B cell (primary cell): ENCODE measurements around the gene SP3. TPM values are rescaled to one million over a fixed set of nuclear protein-coding genes. Genes with fewer than 3 reads are reported as not detected.

Experiments used
- ATAC-seq: fragments of 200-7000 bp; cut with Tn5 transposase; one replicate; pipeline ENCODE4 v1.10.0; 2021; ENCODE audit warnings: low read depth, mild to moderate bottlenecking, moderate number of reproducible peaks, moderate library complexity
- CTCF ChIA-PET: fragments of 350-600 bp; sonication (Branson Sonifier 250); formaldehyde crosslinking; loops from one replicate; lab custom pipeline; 2021; ENCODE audit warnings: antibody characterized with exemption, inconsistent platforms; lab: Charles Lee
- POLR2A ChIA-PET: fragments of 350-600 bp; sonication (Branson Sonifier 250); formaldehyde crosslinking; loops from one replicate; lab custom pipeline; 2021; ENCODE audit warnings: antibody characterized with exemption; lab: Charles Lee
- DNase-seq: peaks from one replicate; pipeline ENCODE4 v3.0.0; 2013
- H2AFZ ChIP-seq: 2 replicates; pipeline ENCODE4 v1.6.1; 2012; ENCODE audit warnings: mild to moderate bottlenecking, low read depth, low read length; ENCODE audit not compliant: insufficient read depth, poor library complexity, severe bottlenecking
- H3K27ac ChIP-seq, 2 donors: 1 replicate in 1 of 2; 2 replicates in 1 of 2; pipeline ENCODE4 v1.5.1; 2012 to 2013; ENCODE audit warnings: low read length in 2 of 2, mild to moderate bottlenecking in 2 of 2, moderate library complexity in 1 of 2
- H3K27me3 ChIP-seq, 4 experiments: fragments of 200-600 bp in 1 of 4; sonication (generic) in 1 of 4; replicated peaks in 1 of 4; 1 replicate in 2 of 4; 2 replicates in 2 of 4; pipeline versions ENCODE4 v1.6.1 to v1.7.0; 2013 to 2016; ENCODE audit warnings: low read length in 3 of 4, mild to moderate bottlenecking in 2 of 4, mixed read lengths in 1 of 4, moderate library complexity in 1 of 4; ENCODE audit not compliant: insufficient read depth in 4 of 4, control insufficient read depth in 3 of 4; ENCODE audit errors: control extremely low read depth in 1 of 4
- H3K36me3 ChIP-seq, 2 experiments: replicated peaks in 1 of 2; 1 replicate in 1 of 2; 2 replicates in 1 of 2; pipeline versions ENCODE4 v1.6.1 to v1.7.1; 2013; ENCODE audit warnings: low read length in 1 of 2; ENCODE audit not compliant: insufficient read depth in 2 of 2, control insufficient read depth in 1 of 2; ENCODE audit errors: control extremely low read depth in 1 of 2, extremely low read depth in 1 of 2
- H3K4me1 ChIP-seq, 2 donors: fragments of 200-600 bp in 1 of 2; sonication (generic) in 1 of 2; 1 replicate in 1 of 2; 2 replicates in 1 of 2; pipeline versions ENCODE4 v1.5.1 to v1.6.1; 2013 to 2017; ENCODE audit warnings: low read length in 2 of 2; ENCODE audit not compliant: control insufficient read depth in 2 of 2, insufficient read depth in 2 of 2
- H3K4me2 ChIP-seq: replicated peaks from 2 replicates; pipeline ENCODE3; 2012; ENCODE audit warnings: mild to moderate bottlenecking, low read depth, low read length; ENCODE audit not compliant: poor library complexity, severe bottlenecking
- H3K4me3 ChIP-seq, 5 experiments: fragments of 200-600 bp in 1 of 5; sonication (generic) in 1 of 5; 1 replicate in 3 of 5; 2 replicates in 2 of 5; pipeline versions ENCODE4 v1.5.1 to v1.7.0; 2011 to 2016; ENCODE audit warnings: low read length in 4 of 5, mild to moderate bottlenecking in 4 of 5, low read depth in 2 of 5, control low read depth in 1 of 5, moderate library complexity in 1 of 5; ENCODE audit not compliant: insufficient read depth in 1 of 5; ENCODE audit errors: control extremely low read depth in 1 of 5, extremely low read depth in 1 of 5
- H3K79me2 ChIP-seq: fragments of 200-600 bp; sonication (generic); one replicate; pipeline ENCODE4 v1.6.0; 2016; ENCODE audit warnings: low read length; ENCODE audit not compliant: control insufficient read depth, insufficient read depth
- H3K9ac ChIP-seq: fragments of 200-600 bp; sonication (generic); 2 replicates; pipeline ENCODE4 v1.6.1; 2017; ENCODE audit warnings: mild to moderate bottlenecking, low read length, moderate library complexity
- H3K9me3 ChIP-seq, 3 donors: one replicate each; pipeline versions ENCODE4 v1.6.1 to v1.7.1; 2013; ENCODE audit warnings: low read length in 2 of 3; ENCODE audit not compliant: control insufficient read depth in 2 of 3, insufficient read depth in 1 of 3; ENCODE audit errors: control extremely low read depth in 1 of 3
- H4K20me1 ChIP-seq: 2 replicates; pipeline ENCODE4 v1.6.0; 2012; ENCODE audit warnings: mild to moderate bottlenecking, low read length; ENCODE audit not compliant: insufficient read depth, control insufficient read depth, poor library complexity, severe bottlenecking
- H3K27ac Mint-ChIP-seq: one replicate; pipeline ENCODE4 v1.8.0; 2021; ENCODE audit warnings: mixed read lengths
- H3K27me3 Mint-ChIP-seq: one replicate; pipeline ENCODE4 v1.8.0; 2021; ENCODE audit warnings: mixed read lengths
- H3K4me1 Mint-ChIP-seq: one replicate; pipeline ENCODE4 v1.8.0; 2021; ENCODE audit warnings: mixed read lengths
- H3K4me3 Mint-ChIP-seq: one replicate; pipeline ENCODE4 v1.8.0; 2021; ENCODE audit warnings: mixed read lengths
- H3K9me3 Mint-ChIP-seq: one replicate; pipeline ENCODE4 v1.8.0; 2022; ENCODE audit warnings: mixed read lengths; ENCODE audit not compliant: insufficient read depth
- EZH2 ChIP-seq: IDR thresholded peaks from 2 replicates; pipeline ENCODE4 v1.6.1; 2012; ENCODE audit warnings: borderline replicate concordance, low read depth, mild to moderate bottlenecking, moderate library complexity, low read length; ENCODE audit not compliant: insufficient read depth, poor library complexity, severe bottlenecking
- WGBS: methylation state at CpG from one replicate; pipeline ENCODE4 v1.1.5; 2013; ENCODE audit warnings: missing lambda C conversion rate; ENCODE audit not compliant: insufficient coverage; 5-methylcytosine and 5-hydroxymethylcytosine counted together
- intact Hi-C: fragments of 100-400 bp; cut with micrococcal nuclease; formaldehyde crosslinking; loops from one replicate; pipeline ENCODE4 v1.10.0; 2022
- polyA plus RNA-seq: library from polyadenylated mRNA; depleted of rRNA; stranded (reverse); fragments of >200 nt; gene quantifications from 2 replicates; pipeline ENCODE4 v1.2.3, GENCODE V29; 2012
- total RNA-seq, 2 donors: library from RNA; stranded (reverse); fragments of 120-200 nt in 1 of 2; gene quantifications; 1 replicate in 1 of 2; 2 replicates in 1 of 2; pipeline versions ENCODE4 v1.2.3 to v1.2.4, GENCODE V29; 2013 to 2022
- TF ChIP-seq, protein P1 (sequence below): fragments of 200-600 bp; IDR thresholded peaks from one replicate; pipeline ENCODE4 v1.8.0; 2022; ENCODE audit warnings: antibody characterized with exemption, mild to moderate bottlenecking

Gene SP3
- total and polyA plus RNA-seq, 2 donors (not counting 1 experiment from before 2014, with no cell fraction given), result 31.9 to 152 TPM

DNA sequence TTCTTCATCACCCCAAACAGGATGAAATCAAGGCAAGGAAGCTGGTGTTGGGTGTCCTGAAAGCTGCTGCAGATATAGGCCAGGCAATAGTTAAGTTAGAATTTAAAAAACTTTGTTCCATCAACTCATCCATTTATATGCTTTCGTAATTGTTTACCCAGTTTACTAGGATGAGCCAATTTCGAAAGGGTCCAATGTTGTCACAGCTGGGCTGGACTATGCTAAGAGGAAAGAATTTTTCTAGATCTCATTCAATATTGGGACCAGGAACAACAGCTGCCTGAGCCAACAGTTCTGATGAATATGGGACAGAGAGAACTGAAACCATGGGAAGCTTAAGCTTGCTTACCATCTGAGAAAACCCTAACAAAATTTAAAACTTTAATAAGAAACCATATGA, 21.6 kb upstream of the SP3 start:
- TF ChIP-seq, protein P1, sequence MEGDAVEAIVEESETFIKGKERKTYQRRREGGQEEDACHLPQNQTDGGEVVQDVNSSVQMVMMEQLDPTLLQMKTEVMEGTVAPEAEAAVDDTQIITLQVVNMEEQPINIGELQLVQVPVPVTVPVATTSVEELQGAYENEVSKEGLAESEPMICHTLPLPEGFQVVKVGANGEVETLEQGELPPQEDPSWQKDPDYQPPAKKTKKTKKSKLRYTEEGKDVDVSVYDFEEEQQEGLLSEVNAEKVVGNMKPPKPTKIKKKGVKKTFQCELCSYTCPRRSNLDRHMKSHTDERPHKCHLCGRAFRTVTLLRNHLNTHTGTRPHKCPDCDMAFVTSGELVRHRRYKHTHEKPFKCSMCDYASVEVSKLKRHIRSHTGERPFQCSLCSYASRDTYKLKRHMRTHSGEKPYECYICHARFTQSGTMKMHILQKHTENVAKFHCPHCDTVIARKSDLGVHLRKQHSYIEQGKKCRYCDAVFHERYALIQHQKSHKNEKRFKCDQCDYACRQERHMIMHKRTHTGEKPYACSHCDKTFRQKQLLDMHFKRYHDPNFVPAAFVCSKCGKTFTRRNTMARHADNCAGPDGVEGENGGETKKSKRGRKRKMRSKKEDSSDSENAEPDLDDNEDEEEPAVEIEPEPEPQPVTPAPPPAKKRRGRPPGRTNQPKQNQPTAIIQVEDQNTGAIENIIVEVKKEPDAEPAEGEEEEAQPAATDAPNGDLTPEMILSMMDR, result no peak
- no peak for TF ChIP-seq EZH2
- Mint-ChIP-seq H3K9me3 (no peaks in the 10 kb centered on the region), H3K4me3 (no peak overlapping the region), H3K27ac (no peak overlapping the region), H3K27me3 (no peaks in the 10 kb centered on the region), H3K4me1 (peaks cover 26% of the 10 kb centered on the region)
- H3K27ac ChIP-seq, result no peak overlapping the region
- H3K9me3 ChIP-seq, result no peaks in the 10 kb centered on the region
- intact Hi-C loops, result no loop called here
- CTCF ChIA-PET, result interaction anchor here (1.4 kb wide), 1 partner anchor 10 kb away, joined by 4 read pairs; no protein-coding TSS in a partner anchor
- no peak overlapping the region for H3K9ac ChIP-seq
- no peak for DNase-seq
- H4K20me1 ChIP-seq, result no peaks in the 10 kb centered on the region
- no peak for ATAC-seq
- no peak overlapping the region for H3K4me2 ChIP-seq
- peaks cover 22 to 23% of the 10 kb centered on the region in 2 donors for H3K4me1 ChIP-seq
- no peaks in the 10 kb centered on the region for H3K79me2 ChIP-seq
- H3K27me3 ChIP-seq, result no peaks in the 10 kb centered on the region
- no peak overlapping the region for H3K4me3 ChIP-seq
- no peaks in the 10 kb centered on the region for H3K36me3 ChIP-seq
- POLR2A ChIA-PET, result interaction anchor here (0.6 to 1.3 kb wide), 2 partner anchors 12 to 22 kb away, joined by 4 to 5 read pairs; partner anchors contain the start of gene SP3
- no peak overlapping the region for H2AFZ ChIP-seq
- WGBS, result no CpG with 5 or more reads among the region's 2 CpGs

DNA sequence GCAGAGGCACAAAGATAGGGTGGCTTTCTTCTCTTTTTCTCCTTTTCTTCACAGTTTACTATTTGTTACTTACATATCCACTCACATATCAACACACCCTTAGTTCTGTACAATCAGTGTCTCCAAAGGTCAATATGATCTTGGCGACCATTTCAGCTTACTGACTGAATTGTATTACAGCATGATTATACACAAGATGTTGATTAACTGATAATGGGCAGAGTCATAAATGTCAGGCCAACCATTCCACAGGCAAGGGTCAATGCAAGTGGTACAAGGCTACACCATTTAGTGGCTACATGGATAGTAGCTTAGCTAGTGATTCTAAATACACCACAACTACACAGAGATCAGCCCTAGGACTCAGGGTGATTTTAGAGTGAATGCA, 20.4 kb upstream of the SP3 start:
- Mint-ChIP-seq H3K27ac (no peak overlapping the region), H3K4me3 (no peak overlapping the region), H3K4me1 (peaks cover 14% of the 10 kb centered on the region), H3K9me3 (no peaks in the 10 kb centered on the region), H3K27me3 (no peaks in the 10 kb centered on the region)
- H3K36me3 ChIP-seq, result no peaks in the 10 kb centered on the region
- POLR2A ChIA-PET, result interaction anchor here (0.6 kb wide), 1 partner anchor 39 kb away, joined by 3 read pairs; no protein-coding TSS in a partner anchor
- no peaks in the 10 kb centered on the region for H3K9me3 ChIP-seq
- ATAC-seq, result no peak
- intact Hi-C loops, result no loop called here
- no peak overlapping the region for H3K4me3 ChIP-seq
- H3K4me1 ChIP-seq, result peaks cover 10 to 11% of the 10 kb centered on the region in 2 donors
- CTCF ChIA-PET, result interaction anchor here (0.6 to 0.9 kb wide), 2 partner anchors 12 to 19 kb away, joined by 3 to 4 read pairs; no protein-coding TSS in a partner anchor
- no peaks in the 10 kb centered on the region for H3K27me3 ChIP-seq
- no peak overlapping the region for H2AFZ ChIP-seq
- no peak for DNase-seq
- TF ChIP-seq, protein P1, result no peak
- no peak for TF ChIP-seq EZH2
- H4K20me1 ChIP-seq, result no peaks in the 10 kb centered on the region
- WGBS, result no CpG with 5 or more reads among the region's 1 CpG
- H3K4me2 ChIP-seq, result no peak overlapping the region
- no peaks in the 10 kb centered on the region for H3K79me2 ChIP-seq
- H3K27ac ChIP-seq, result no peak overlapping the region
- no peak overlapping the region for H3K9ac ChIP-seq
